Ovary (tissue), 3 donors: ENCODE results near the gene BSCL2.

ENCODE experiments used
- CTCF ChIP-seq, 3 donors: fragments of 450-650 bp in 2 of 3; fragments of 200-600 bp in 1 of 3; IDR thresholded peaks; one replicate each; pipeline versions ENCODE4 v1.5.1 to v1.8.0; 2016 to 2022; ENCODE audit warnings: antibody characterized with exemption in 3 of 3, mild to moderate bottlenecking in 1 of 3
- EP300 ChIP-seq: sonication (generic); formaldehyde crosslinking; IDR thresholded peaks from one replicate; pipeline ENCODE4 v1.6.1; 2017; ENCODE audit warnings: antibody characterized with exemption
- POLR2A ChIP-seq: fragments of 450-650 bp; IDR thresholded peaks from one replicate; pipeline ENCODE4 v1.6.1; 2017; ENCODE audit warnings: antibody characterized with exemption, mild to moderate bottlenecking, moderate library complexity
- donor health status: DM: no; HTN: no; CAD: no.

- no peak for TF ChIP-seq POLR2A
- TF ChIP-seq EP300: no peak
- no peak for TF ChIP-seq CTCF (IDR thresholded peaks at IDR 0.05)
Observed at GRCh38 chr11:62705413-62705812, 1.8 kb downstream of the BSCL2 start.
